Renal cortical epithelial cell (primary cell): Measurements from ENCODE around the gene CYB5RL. TPM values are rescaled to one million over a fixed set of nuclear protein-coding genes. Genes with fewer than 3 reads are reported as not detected.
"Not testable (repeated sequence)": the region's sequence is repeated elsewhere in the genome, so short reads cannot be mapped to it uniquely, and the experiment has no call there.

Experiments
- DNase-seq: peaks from one replicate; pipeline ENCODE4 v3.0.0-alpha.2; 2011; ENCODE audit warnings: low read depth
- total RNA-seq: library from RNA; depleted of rRNA; stranded (reverse); fragments of >200 nt; gene quantifications from 2 replicates; pipeline ENCODE4 v1.2.3, GENCODE V29; 2014

CYB5RL gene
- total RNA-seq, 1 donor from 2014 or later, result 6.0 TPM

DNA sequence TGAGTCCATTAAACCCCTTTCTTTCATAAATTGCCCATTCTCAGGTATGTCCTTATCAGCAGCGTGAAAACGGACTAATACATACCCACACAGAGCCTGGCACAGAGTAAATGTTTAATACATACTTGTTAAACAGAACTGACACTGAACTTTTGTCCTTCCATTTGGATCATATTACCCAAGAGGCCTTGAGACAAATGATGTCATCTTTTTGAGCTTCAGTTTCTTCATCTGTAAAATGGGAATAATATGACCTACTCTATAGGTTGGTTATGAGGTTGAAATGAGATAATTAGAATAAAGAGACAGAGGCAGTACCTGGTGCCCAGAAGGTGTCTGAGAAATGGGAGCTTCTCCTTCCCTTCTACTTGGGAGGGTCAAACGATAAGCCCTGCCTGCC is 13.8 kb downstream of the CYB5RL start:
- no peak for DNase-seq

- DNase-seq, result no peak
Measured at GRCh38 chr1:54180701-54181360, 19.0 kb downstream of the CYB5RL start.

GRCh38 chr1:54178296-54179070 is 21.3 kb downstream of the CYB5RL start:
- no peak for DNase-seq

DNA sequence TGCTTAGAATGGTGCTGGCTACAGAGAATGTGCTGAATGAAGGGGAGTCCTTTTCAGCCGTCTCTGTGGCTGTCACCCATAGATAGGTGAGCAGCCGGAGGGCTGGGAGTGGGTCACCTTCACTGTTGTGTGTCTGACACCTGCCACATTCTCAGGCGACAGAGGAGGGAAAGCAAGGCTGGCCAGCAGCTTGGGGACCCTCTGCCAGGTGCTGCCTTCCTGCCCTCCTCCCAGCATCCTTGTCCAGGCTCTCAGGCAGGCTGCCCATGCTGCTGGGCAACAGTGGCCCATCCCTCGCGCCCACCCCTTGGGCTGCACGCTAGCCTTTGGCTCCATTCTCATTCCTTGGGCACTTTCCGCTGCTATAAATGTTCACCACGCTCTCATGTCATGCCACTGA is 22.1 kb downstream of the CYB5RL start:
- DNase-seq, result no peak

DNA sequence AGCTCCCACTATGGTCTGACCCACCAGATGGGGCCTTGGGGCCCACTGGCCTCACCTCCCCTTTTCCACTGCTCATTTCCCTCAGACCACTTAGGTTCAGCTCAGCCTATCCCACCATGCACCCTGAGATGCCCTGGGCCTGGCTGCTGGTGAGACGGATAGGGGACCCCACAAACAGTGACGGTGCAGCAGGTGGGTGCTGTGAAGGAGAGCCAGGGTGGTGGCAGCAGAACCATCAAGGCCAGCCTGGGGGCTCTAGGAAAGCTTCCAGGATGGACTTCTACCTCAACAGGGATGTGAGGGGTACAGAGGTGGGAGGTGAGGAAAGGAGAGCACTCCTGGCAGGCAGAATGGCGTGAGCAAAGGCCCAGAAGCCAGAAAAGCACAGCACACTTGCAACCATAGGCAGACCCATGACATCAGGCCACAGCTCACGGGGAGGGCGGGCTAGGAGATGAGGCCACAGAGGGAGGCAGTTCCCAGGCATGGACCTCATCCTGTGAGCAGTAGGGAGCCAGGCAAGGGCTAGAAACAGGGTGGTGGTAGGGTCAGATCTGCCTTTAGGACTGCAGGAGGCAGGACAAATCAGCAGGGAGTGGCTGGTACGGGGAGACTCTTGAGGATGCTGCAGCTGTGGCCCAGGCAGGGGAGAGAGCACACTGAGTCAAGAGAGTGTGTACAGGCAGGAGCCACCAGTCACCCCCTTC is 23.1 kb downstream of the CYB5RL start:
- DNase-seq, result no peak

DNA sequence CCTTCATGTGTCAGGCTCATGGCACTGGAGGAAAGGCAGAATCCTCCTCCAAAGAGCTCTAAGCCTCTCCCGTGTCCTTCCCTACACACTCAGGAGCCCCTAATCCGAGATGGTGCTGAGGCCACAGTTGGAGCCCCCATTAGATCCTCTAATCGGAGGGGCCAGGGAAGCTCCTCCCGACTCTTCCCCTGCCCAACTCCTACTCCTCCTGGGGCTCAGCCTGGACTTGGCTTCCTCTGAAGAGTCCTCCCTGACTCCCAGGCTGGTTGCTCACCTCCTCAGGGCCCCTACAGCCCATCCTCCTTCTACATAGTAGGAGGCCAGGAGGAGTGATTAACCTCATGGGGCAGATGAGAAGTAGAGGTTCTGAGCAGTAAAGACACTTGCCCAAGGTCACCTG is 25.7 kb downstream of the CYB5RL start:
- no peak for DNase-seq

DNA sequence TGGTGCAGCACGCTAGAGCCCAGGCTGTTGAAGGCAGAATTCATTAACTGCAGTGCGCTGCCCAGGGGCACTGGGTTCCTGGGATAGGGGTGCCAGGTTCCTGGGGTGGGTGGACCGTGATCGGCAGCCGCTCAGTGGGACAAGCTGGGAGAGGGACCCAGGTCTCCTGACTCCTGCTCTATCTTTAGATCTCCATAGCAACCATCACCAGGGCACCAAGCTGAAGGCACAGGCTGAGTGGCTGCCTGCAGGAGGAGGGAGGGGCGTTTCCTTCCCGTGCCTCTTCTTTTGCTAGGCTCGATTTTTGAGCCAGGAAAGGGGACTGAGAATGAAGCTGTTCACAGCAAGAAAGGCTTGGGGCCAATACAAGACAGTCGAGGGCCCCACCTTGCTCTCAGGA is 26.1 kb downstream of the CYB5RL start:
- DNase-seq, result no peak

GRCh38 chr1:54172614-54173599 is 26.9 kb downstream of the CYB5RL start:
- DNase-seq, result no peak

DNA sequence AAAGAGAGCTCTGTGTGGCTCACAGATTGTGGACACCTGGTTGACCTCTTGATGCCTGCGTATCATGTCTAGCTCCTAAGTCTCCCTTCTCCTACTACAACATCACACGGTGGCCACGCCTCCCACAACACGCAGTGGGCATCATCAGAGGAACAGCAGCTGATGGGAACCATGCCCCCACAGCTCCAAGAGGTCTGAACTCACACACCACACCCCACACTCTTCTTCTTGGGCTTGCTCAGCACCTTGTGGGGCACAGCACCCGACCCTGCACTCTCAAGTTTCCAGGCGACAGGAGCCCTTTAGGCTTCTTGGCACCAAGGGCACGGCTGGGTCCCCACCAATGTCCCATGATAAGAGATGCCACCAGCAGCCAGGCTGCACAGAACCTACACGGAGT is 28.2 kb downstream of the CYB5RL start:
- no peak for DNase-seq

GRCh38 chr1:54171016-54171415 is 28.8 kb downstream of the CYB5RL start:
- DNase-seq, result no peak

DNA sequence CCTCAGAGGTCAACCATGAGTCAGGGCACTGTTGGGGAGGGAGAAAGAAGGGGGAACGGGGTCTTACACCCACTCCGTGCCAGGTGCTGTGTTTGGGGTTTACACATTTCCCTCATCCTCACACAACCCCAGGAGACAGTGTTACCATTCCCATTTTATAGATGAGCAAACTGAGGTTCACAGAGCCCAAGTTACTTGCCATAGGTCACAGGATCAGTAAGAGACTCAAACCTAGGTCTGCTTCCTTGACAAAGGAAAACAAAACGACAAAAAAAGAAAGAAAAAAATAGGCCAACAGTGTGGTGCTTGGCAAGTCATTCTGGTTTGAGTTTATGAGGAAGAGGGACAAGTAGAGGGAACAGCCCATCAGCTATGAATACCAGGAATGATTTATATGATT is 30.8 kb downstream of the CYB5RL start:
- DNase-seq, result no peak

DNA sequence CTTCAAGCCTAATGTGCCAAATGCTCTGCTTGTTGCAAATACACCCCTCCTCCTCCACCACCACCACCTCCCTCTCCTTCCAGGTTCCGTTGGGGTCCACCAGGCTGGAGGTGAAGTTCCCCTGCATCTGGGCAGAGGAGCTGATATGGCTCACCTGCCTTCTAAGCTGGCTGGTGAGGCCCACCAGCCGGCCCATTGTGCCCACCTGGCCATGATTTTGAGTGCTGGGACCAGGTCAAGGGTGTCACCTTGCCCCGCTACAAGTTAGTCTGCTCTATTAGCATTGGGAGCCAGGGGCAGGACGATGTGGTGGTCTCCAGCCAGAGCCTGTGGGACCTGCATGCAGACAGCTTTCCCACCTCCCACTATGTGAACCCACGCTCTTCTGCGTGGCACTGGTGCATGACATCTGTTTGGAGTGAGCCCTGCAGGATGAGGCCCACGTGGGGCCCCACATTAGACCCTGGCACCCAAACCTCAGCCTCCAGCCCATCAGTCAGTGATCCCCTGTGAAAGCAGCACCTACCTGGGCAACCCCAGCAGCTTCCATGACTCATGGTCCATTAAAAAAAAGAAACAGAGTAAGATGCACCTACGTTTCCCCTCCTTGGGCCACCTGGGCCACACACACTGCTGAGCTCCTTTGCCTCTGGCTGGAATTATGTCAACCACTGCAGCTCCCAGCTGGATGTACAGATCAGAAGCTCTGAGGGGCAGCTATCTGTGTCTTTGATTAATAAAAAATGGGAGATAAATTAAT is 31.4 kb downstream of the CYB5RL start:
- DNase-seq, result no peak

DNA sequence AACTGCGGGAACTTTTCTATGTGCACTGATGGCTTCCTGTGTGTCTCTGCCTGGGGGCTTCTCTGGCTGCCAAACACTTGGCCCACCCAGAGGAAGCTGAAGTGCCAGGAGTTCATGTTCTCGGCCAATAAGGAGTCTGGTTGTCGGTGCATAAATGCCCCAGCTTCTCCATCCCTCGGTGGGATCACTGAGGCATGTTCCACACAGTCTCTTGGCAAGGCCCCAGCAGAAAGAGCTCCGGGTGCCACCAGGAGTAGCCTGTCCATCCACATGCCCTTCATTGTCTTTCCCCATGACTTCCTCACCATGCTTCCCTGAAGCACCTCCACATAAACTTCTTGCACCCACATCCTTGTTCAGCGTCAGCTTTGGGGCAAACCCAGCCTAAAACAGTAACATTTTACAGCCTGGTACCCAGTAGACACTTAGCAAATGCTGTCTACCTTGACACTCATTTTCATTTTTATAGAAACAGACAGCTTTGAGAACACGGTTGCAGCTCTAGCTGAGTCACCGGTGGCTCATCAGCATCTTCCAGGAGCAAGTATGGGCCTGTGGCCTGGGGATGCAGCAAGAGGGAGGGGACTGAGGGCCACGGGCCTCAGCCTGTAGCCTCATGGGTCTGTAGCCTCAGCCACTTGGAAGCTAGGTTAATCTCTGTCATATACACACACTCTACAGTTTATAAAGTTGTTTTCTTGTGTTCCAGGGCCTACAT is 32.2 kb downstream of the CYB5RL start:
- peak; percentile 20 for DNase-seq

DNA sequence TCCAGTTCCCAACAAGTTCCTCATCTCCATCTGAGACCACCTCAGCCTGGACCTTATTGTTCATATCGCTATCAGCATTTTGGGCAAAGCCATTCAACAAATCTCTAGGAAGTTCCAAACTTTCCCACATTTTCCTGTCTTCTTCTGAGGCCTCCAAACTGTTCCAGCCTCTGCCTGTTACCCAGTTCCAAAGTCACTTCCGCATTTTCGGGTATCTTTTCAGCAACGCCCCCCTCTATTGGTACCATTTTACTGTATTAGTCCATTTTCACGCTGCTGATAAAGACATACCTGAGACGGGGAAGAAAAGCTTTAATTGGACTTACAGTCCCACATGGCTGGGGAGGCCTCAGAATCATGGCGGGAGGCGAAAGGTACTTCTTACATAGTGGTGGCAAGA is 33.5 kb downstream of the CYB5RL start:
- DNase-seq, result not testable (repeated sequence)

DNA sequence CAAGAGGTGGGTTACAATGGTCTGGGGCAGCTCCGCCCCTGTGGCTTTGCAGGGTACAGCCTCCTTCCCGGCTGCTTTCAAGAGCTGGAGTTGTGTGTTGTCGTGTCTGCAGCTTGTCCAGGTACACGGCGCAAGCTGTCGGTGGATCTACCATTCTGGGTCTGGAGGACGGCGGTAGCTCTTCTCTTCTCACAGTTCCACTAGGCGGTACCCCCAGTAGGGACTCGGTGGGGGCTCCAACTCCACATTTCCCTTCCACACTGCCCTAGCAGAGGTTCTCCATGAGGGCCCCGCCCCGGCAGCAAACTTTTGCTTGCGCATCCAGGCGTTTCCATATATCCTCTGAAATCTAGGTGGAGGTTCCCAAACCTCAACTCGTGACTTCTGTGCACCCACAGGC is 34.7 kb downstream of the CYB5RL start:
- no peak for DNase-seq

- DNase-seq, result no peak
Measured at GRCh38 chr1:54163573-54163972, 36.3 kb downstream of the CYB5RL start.

GRCh38 chr1:54163051-54163450 is 36.8 kb downstream of the CYB5RL start:
- no peak for DNase-seq

DNA sequence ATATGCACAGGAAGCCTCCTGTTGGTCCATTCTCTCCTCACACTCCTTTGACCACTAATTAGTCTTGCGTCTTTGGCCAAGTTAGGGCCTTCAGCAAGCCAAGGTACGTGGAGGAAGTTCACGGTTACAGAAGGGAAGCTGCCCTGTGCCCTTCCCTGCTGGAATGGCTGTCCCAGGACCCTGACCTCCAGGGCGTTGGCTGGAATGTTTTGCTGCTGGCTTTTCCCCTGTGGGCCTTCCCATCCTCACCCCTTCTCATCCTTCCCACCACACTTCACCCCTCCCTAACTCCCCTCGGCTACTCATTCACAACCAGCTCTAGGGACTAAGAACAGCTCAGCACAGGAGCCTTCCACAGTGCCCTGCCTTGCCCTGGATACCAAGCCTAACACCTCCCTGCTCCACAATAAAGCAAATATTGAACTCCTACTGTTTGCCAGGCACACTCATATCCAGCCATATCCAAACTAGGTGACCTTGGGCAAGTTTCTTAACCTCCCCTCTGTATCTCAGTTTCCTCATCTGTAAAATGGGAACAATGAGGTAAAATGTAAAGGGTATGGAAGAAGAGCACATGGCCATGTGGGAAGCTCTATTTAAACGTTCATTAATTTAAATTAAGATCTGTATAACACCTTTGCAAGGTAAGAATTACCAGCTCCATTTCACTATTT is 38.2 kb downstream of the CYB5RL start:
- no peak for DNase-seq

DNA sequence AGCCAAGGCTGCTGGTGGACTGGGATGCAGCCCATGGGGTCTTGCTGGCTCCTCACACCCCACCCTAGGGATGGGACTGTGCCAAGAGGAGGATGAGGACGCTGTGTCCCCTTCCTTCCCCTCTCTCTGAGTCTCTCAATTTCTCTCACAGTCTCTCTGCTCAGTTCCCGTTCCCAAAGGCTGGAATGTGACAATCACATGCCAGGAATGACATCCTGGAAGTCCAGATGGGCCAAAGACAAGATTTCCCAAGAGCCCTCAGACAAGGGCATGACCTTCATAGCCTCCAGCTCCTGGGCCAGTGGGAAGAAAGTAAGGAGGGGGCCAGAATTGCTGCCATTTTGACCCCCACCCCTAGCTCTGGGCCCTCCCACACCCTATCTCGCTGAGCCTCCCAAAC is 39.5 kb downstream of the CYB5RL start:
- no peak for DNase-seq
